ENCODE results near the gene SVEP1.

Gene SVEP1

DNA sequence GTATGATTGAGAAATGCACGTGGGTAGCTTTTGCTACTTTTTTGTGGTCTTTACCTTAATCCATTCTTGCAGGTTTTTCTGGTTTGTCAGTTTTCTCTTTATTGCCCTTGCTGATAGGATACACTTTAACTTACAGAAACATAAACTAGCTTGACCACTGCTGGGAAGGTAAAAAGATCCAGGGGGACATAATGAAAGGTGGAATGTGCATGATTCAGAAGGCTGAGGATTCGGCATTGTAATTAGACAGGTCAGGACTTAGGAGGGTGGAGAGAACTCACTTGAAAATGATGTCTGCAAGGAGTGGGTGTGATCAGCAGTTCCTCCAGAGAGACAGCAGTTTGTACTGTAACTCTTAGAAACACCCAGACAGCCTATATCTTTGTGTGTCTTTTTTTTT lies 222.0 kb downstream of the SVEP1 start:
- Histone ChIP-seq H3K27ac (ENCODE audit: low read depth, low read length) (no peak overlapping the region), H4K20me1 (ENCODE audit: control insufficient read depth, insufficient read depth, low read depth, low read length) (no peaks in the 10 kb centered on the region), H3K4me3 (ENCODE audit: low read length) (no peak overlapping the region), H3K9me3 (ENCODE audit: control insufficient read depth, insufficient read depth, low read length) (no peaks in the 10 kb centered on the region), H3K36me3 (ENCODE audit: control insufficient read depth, low read length) (no peaks in the 10 kb centered on the region), H3K9me2 (replicated peaks; ENCODE audit: control insufficient read depth, low read length) (no peaks in the 10 kb centered on the region), H3F3A (ENCODE audit: control insufficient read depth, insufficient read depth) (no peaks in the 10 kb centered on the region), H3K79me2 (ENCODE audit: control insufficient read depth, low read length) (no peaks in the 10 kb centered on the region), H3K27me3 (ENCODE audit: control insufficient read depth, low read length) (no peaks in the 10 kb centered on the region), H3K4me1 (ENCODE audit: control insufficient read depth, low read length) (no peaks in the 10 kb centered on the region), H3K4me2 (ENCODE audit: low read length) (no peak overlapping the region)
- TF ChIP-seq, protein P1, sequence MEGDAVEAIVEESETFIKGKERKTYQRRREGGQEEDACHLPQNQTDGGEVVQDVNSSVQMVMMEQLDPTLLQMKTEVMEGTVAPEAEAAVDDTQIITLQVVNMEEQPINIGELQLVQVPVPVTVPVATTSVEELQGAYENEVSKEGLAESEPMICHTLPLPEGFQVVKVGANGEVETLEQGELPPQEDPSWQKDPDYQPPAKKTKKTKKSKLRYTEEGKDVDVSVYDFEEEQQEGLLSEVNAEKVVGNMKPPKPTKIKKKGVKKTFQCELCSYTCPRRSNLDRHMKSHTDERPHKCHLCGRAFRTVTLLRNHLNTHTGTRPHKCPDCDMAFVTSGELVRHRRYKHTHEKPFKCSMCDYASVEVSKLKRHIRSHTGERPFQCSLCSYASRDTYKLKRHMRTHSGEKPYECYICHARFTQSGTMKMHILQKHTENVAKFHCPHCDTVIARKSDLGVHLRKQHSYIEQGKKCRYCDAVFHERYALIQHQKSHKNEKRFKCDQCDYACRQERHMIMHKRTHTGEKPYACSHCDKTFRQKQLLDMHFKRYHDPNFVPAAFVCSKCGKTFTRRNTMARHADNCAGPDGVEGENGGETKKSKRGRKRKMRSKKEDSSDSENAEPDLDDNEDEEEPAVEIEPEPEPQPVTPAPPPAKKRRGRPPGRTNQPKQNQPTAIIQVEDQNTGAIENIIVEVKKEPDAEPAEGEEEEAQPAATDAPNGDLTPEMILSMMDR (IDR thresholded peaks at IDR 0.05; ENCODE audit: low read depth, low read length, poor library complexity, severe bottlenecking), result no peak
- no peak for TF ChIP-seq EZH2phosphoT487 (IDR thresholded peaks at IDR 0.05; ENCODE audit: borderline replicate concordance, low read length)

DNA sequence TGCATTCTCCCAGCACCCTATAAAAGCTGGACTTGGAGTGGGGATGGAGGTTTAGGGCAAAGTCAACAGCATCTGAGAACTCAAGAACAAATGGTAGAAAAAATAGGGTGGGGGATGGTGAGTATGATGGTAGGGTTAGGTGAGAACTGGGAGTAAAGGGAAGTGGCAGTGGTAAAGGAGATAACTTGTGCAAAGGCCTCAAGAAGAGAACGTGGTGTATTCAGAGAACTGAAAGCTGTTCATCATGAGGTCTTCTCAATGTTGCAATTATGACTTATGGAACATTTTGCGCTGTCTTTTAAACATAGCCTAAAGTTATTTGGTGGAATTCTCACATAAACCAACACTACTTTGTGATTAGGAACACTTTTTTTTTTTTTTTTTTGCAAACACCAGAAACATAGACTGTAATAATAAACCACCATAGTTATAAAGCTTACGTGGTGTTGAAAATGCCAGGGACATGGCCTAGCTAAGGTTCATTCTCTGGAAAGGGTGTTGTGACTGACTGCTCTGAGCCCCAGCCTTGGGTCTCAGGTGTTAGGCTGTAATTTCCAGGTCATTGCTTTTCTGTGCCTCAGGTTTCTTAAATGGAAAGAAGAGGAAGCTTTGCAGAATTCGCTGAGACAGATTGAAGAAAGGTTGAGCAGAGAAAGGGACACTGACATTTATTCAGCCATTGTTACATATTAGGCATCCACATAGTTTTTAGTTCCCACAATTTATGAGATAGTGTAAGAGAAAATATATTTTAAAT lies 222.7 kb downstream of the SVEP1 start:
- Histone ChIP-seq H3K4me3 (ENCODE audit: low read length) (no peak overlapping the region), H3K9me3 (ENCODE audit: control insufficient read depth, insufficient read depth, low read length) (no peaks in the 10 kb centered on the region), H3K9me2 (replicated peaks; ENCODE audit: control insufficient read depth, low read length) (no peaks in the 10 kb centered on the region), H3K36me3 (ENCODE audit: control insufficient read depth, low read length) (no peaks in the 10 kb centered on the region), H3K27me3 (ENCODE audit: control insufficient read depth, low read length) (no peaks in the 10 kb centered on the region), H3K4me2 (ENCODE audit: low read length) (no peak overlapping the region), H3K79me2 (ENCODE audit: control insufficient read depth, low read length) (no peaks in the 10 kb centered on the region), H3K4me1 (ENCODE audit: control insufficient read depth, low read length) (no peaks in the 10 kb centered on the region), H3K27ac (ENCODE audit: low read depth, low read length) (no peak overlapping the region), H4K20me1 (ENCODE audit: control insufficient read depth, insufficient read depth, low read depth, low read length) (no peaks in the 10 kb centered on the region), H3F3A (ENCODE audit: control insufficient read depth, insufficient read depth) (no peaks in the 10 kb centered on the region)
- TF ChIP-seq, protein P1 (IDR thresholded peaks at IDR 0.05; ENCODE audit: low read depth, low read length, poor library complexity, severe bottlenecking), result no peak
- TF ChIP-seq EZH2phosphoT487 (IDR thresholded peaks at IDR 0.05; ENCODE audit: borderline replicate concordance, low read length), result no peak

DNA sequence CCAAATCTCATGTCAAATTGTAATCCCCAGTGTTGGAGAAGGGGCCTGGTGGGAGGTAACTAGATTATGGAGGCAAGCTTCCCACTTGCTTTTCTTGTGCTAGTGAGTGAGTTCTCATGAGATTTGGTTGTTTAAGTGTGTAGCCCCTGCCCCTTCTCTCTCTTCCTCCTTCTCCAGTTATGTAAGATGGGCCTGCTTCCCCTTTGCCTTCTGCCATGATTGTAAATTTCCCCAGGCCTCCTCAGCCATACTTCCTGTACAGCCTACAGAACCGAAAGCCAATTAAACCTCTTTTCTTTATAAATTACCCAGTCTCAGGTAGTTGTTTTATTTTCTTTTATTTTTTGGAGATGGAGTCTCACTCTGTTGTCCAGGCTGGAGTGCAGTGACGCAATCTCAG lies 223.6 kb downstream of the SVEP1 start:
- Histone ChIP-seq H3K27ac (ENCODE audit: low read depth, low read length) (no peak overlapping the region), H4K20me1 (ENCODE audit: control insufficient read depth, insufficient read depth, low read depth, low read length) (no peaks in the 10 kb centered on the region), H3F3A (ENCODE audit: control insufficient read depth, insufficient read depth) (no peaks in the 10 kb centered on the region), H3K4me1 (ENCODE audit: control insufficient read depth, low read length) (no peaks in the 10 kb centered on the region), H3K9me3 (ENCODE audit: control insufficient read depth, insufficient read depth, low read length) (no peaks in the 10 kb centered on the region), H3K79me2 (ENCODE audit: control insufficient read depth, low read length) (no peaks in the 10 kb centered on the region), H3K9me2 (replicated peaks; ENCODE audit: control insufficient read depth, low read length) (no peaks in the 10 kb centered on the region), H3K4me2 (ENCODE audit: low read length) (no peak overlapping the region), H3K36me3 (ENCODE audit: control insufficient read depth, low read length) (no peaks in the 10 kb centered on the region), H3K4me3 (ENCODE audit: low read length) (no peak overlapping the region), H3K27me3 (ENCODE audit: control insufficient read depth, low read length) (no peaks in the 10 kb centered on the region)
- TF ChIP-seq EZH2phosphoT487 (IDR thresholded peaks at IDR 0.05; ENCODE audit: borderline replicate concordance, low read length), result no peak
- TF ChIP-seq, protein P1 (IDR thresholded peaks at IDR 0.05; ENCODE audit: low read depth, low read length, poor library complexity, severe bottlenecking), result no peak

All from DOHH2 (cell line).